MM.1S (cell line): Measurements from ENCODE around the gene SMAD3.

Experiments used
- EZH2 ChIP-seq: fragments of 300-600 bp; sonication (generic); optimal IDR thresholded peaks from 2 replicates; pipeline ENCODE3; 2017; ENCODE audit warnings: low read depth, mild to moderate bottlenecking, antibody characterized with exemption, low read length, mixed read lengths
- TF ChIP-seq, protein P1 (sequence below): fragments of 300-600 bp; sonication (generic); IDR thresholded peaks from 2 replicates; pipeline ENCODE4 v1.5.1; 2016; ENCODE audit warnings: antibody characterized with exemption, low read length, mixed read lengths

DNA sequence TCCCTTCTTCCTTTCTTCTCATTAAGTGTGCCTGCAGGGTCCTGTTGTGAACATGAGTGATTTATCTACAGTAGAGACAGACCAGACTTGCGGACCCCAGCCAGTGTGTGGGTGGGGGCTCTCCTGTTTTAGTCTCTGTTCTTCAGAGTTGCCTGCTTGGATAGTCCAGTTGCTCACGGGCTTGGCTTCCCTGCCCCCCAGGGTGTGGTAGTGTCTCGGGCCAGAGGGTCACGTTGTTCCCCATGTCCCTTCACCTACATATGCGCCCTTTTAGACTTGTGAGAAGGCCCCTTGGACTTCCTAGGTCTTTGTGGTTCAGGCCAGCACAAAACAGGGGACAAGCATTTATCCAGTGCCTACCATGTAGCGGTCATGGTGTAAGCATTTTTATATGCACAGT lies 103.3 kb downstream of the SMAD3 start:
- TF ChIP-seq, protein P1, sequence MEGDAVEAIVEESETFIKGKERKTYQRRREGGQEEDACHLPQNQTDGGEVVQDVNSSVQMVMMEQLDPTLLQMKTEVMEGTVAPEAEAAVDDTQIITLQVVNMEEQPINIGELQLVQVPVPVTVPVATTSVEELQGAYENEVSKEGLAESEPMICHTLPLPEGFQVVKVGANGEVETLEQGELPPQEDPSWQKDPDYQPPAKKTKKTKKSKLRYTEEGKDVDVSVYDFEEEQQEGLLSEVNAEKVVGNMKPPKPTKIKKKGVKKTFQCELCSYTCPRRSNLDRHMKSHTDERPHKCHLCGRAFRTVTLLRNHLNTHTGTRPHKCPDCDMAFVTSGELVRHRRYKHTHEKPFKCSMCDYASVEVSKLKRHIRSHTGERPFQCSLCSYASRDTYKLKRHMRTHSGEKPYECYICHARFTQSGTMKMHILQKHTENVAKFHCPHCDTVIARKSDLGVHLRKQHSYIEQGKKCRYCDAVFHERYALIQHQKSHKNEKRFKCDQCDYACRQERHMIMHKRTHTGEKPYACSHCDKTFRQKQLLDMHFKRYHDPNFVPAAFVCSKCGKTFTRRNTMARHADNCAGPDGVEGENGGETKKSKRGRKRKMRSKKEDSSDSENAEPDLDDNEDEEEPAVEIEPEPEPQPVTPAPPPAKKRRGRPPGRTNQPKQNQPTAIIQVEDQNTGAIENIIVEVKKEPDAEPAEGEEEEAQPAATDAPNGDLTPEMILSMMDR = no peak
- no peak for TF ChIP-seq EZH2
